Parathyroid adenoma (tissue), 2 donors: Measurements from ENCODE around the gene LRTM2.

Experiments used
- H2AFZ ChIP-seq: fragments of 300-600 bp; sonication (generic); one replicate; pipeline ENCODE4 v1.7.0; 2017; ENCODE audit warnings: antibody characterized with exemption, mild to moderate bottlenecking
- H3K27ac ChIP-seq: fragments of 300-600 bp; sonication (generic); one replicate; pipeline ENCODE4 v1.7.0; 2017
- H3K27me3 ChIP-seq: fragments of 300-600 bp; sonication (generic); one replicate; pipeline ENCODE4 v1.7.0; 2017; ENCODE audit warnings: low read length; ENCODE audit not compliant: control insufficient read depth, insufficient read depth
- H3K36me3 ChIP-seq: fragments of 300-600 bp; sonication (generic); one replicate; pipeline ENCODE4 v1.7.0; 2017; ENCODE audit warnings: low read length; ENCODE audit not compliant: control insufficient read depth, insufficient read depth
- H3K4me1 ChIP-seq: fragments of 300-600 bp; sonication (generic); one replicate; pipeline ENCODE4 v1.7.0; 2017; ENCODE audit warnings: control low read depth
- H3K4me2 ChIP-seq: fragments of 300-600 bp; sonication (generic); one replicate; pipeline ENCODE4 v1.7.0; 2017; ENCODE audit warnings: low read length
- H3K4me3 ChIP-seq: fragments of 300-600 bp; sonication (generic); one replicate; pipeline ENCODE4 v1.7.0; 2017; ENCODE audit warnings: low read depth, low read length
- H3K79me2 ChIP-seq: fragments of 300-600 bp; sonication (generic); one replicate; pipeline ENCODE4 v1.7.0; 2017; ENCODE audit warnings: control low read depth
- H3K9ac ChIP-seq: fragments of 300-600 bp; sonication (generic); one replicate; pipeline ENCODE4 v1.7.0; 2017; ENCODE audit warnings: mild to moderate bottlenecking
- H3K9me3 ChIP-seq: fragments of 300-600 bp; sonication (generic); one replicate; pipeline ENCODE4 v1.7.0; 2017; ENCODE audit warnings: low read length; ENCODE audit not compliant: control insufficient read depth
- TF ChIP-seq, protein P1 (sequence below): fragments of 300-600 bp; sonication (generic); IDR thresholded peaks from one replicate; pipeline ENCODE4 v1.7.0; 2017; ENCODE audit warnings: antibody characterized with exemption, mild to moderate bottlenecking
- donor health status: primary hyperparathyroidism.

The LRTM2 gene

DNA sequence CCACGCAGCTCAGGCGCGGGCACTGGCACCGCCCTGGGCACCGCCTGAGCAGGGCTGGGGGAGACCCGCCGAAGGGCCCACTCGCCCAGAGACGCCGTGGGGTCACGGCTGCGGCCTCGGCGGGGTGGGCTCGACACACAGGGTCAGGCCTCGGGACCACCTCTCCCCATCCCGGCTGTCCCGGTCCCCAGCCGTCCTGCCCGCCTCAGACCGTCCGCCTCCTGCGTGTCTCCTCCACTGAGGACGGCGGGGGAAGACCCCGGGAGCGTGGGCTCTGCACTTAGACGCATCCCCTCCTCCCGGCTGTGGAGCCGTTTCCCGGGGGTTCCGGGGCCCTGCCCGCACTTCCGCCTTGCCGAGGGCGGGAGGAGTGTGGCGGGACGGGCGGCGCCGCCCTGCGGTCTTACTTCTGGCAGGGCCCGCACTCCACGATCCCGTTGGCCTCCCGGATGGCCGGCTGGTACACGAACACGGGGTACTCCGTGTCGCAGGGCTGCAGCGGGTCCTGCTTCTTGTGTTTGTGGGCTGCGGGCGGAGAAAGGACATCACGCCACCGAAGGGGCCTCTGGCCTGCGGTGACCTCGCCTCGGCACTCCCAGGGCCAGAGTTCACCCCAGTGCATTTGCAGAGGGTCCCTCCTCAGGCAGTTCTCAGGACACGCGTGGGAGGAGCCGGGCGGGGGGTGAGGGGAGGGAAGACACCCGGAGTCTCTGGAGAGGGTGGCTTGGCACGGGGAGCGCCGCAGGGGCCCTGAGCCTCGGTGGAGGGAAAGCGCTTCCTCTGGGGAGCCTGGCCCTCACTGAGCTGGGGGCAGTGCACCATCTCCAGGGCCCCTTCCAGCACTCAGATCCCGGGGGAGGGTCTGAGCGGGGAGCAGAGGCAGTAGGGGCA, 23.1 kb upstream of the LRTM2 start:
- H3K4me3 ChIP-seq, result peak overlapping the region; percentile 32
- H3K4me2 ChIP-seq, result peak overlapping the region; percentile 62
- H2AFZ ChIP-seq, result peak overlapping the region; percentile 93
- TF ChIP-seq, protein P1, sequence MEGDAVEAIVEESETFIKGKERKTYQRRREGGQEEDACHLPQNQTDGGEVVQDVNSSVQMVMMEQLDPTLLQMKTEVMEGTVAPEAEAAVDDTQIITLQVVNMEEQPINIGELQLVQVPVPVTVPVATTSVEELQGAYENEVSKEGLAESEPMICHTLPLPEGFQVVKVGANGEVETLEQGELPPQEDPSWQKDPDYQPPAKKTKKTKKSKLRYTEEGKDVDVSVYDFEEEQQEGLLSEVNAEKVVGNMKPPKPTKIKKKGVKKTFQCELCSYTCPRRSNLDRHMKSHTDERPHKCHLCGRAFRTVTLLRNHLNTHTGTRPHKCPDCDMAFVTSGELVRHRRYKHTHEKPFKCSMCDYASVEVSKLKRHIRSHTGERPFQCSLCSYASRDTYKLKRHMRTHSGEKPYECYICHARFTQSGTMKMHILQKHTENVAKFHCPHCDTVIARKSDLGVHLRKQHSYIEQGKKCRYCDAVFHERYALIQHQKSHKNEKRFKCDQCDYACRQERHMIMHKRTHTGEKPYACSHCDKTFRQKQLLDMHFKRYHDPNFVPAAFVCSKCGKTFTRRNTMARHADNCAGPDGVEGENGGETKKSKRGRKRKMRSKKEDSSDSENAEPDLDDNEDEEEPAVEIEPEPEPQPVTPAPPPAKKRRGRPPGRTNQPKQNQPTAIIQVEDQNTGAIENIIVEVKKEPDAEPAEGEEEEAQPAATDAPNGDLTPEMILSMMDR, result no peak
- H3K9me3 ChIP-seq, result no peaks in the 10 kb centered on the region
- peak overlapping the region; percentile 54 for H3K27ac ChIP-seq
- peaks cover 9% of the 10 kb centered on the region for H3K4me1 ChIP-seq
- H3K9ac ChIP-seq, result peak overlapping the region; percentile 11
- no peaks in the 10 kb centered on the region for H3K79me2 ChIP-seq
- H3K36me3 ChIP-seq, result no peaks in the 10 kb centered on the region
- H3K27me3 ChIP-seq, result no peaks in the 10 kb centered on the region

- H3K9me3 ChIP-seq, result no peaks in the 10 kb centered on the region
- H3K36me3 ChIP-seq, result no peaks in the 10 kb centered on the region
- H2AFZ ChIP-seq, result no peak overlapping the region
- TF ChIP-seq, protein P1, result no peak
- no peak overlapping the region for H3K4me3 ChIP-seq
- H3K4me1 ChIP-seq, result peaks cover 10% of the 10 kb centered on the region
- no peak overlapping the region for H3K9ac ChIP-seq
- H3K27me3 ChIP-seq, result no peaks in the 10 kb centered on the region
- no peak overlapping the region for H3K4me2 ChIP-seq
- H3K27ac ChIP-seq, result no peak overlapping the region
- no peaks in the 10 kb centered on the region for H3K79me2 ChIP-seq
These were observed 22.2 kb upstream of the LRTM2 start for GRCh38 chr12:1797991-1798640.

- Histone ChIP-seq H3K79me2 (no peaks in the 10 kb centered on the region), H3K9ac (no peak overlapping the region), H3K9me3 (no peaks in the 10 kb centered on the region), H3K4me1 (peaks cover 15% of the 10 kb centered on the region), H3K36me3 (no peaks in the 10 kb centered on the region), H3K27ac (no peak overlapping the region), H2AFZ (no peak overlapping the region), H3K27me3 (no peaks in the 10 kb centered on the region), H3K4me2 (no peak overlapping the region), H3K4me3 (no peak overlapping the region)
- TF ChIP-seq, protein P1, result no peak
These were observed 21.7 kb upstream of the LRTM2 start for GRCh38 chr12:1798641-1799020.

DNA sequence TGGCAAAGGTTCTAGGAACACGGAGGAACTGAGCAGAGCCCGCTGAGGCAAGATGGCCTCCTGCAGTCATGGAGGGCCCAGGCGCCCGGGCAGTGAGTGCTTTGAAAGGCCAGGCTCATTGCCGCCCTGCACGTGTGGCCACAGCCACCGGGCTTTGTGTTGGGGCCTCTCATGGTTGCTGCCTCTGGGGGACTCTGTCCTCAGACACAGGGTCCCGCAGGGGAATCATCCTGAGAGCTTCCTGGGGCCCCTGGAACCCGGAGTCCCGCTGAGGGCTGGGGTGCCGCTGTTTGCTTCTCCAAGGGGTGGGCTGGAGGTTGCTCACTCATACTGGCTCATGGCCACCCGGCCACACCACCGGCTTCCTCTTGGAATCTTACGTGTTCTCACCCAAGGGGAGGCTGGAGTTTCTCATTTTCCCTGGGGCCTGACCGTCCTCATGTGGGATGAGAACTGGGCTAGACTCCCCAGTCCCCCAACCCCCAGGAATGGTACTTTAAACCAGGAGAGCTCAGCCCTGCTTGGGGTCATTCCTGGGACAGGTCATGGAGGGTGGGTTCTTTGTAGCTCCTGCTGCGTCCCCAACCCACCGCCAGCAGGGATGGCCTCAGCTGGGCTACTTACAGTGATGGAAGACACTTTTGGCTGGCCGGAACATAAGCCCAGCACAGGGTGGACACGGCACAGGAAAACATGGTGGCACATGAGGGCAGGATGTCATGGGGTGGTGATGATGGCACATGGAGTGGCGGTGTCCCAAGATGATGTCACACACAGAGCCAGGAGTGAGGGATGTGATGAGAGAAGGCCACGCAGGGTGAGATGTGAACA, 21.1 kb upstream of the LRTM2 start:
- TF ChIP-seq, protein P1, result no peak
- H3K27ac ChIP-seq, result no peak overlapping the region
- H3K36me3 ChIP-seq, result no peaks in the 10 kb centered on the region
- H3K9me3 ChIP-seq, result no peaks in the 10 kb centered on the region
- H3K4me1 ChIP-seq, result peaks cover 21% of the 10 kb centered on the region
- no peaks in the 10 kb centered on the region for H3K27me3 ChIP-seq
- H2AFZ ChIP-seq, result no peak overlapping the region
- no peak overlapping the region for H3K4me2 ChIP-seq
- no peaks in the 10 kb centered on the region for H3K79me2 ChIP-seq
- H3K9ac ChIP-seq, result no peak overlapping the region
- no peak overlapping the region for H3K4me3 ChIP-seq
